ENCODE results near the gene GPR84.

GRCh38 chr12:54409267-54409666 is 45.0 kb upstream of the GPR84 start:
- TF ChIP-seq CTCF (IDR thresholded peaks at IDR 0.05) (no peak), POLR2A (IDR thresholded peaks at IDR 0.05) (no peak)
